Stimulated activated CD8-positive, alpha-beta memory T cell treated with anti-CD3 and anti-CD28 coated beads, Interleukin-12 subunit alpha, Interleukin-12 subunit beta, amount 100 ng/mL, for 1 hour (primary cell): ENCODE results near the gene MEST.
"Not testable (repeated sequence)": the region's sequence is repeated elsewhere in the genome, so short reads cannot be mapped to it uniquely, and the experiment has no call there.

Experiments
- DNase-seq: peaks from one replicate; pipeline ENCODE4 v3.0.0-alpha.2; 2020; ENCODE audit warnings: low read depth

MEST gene

DNA sequence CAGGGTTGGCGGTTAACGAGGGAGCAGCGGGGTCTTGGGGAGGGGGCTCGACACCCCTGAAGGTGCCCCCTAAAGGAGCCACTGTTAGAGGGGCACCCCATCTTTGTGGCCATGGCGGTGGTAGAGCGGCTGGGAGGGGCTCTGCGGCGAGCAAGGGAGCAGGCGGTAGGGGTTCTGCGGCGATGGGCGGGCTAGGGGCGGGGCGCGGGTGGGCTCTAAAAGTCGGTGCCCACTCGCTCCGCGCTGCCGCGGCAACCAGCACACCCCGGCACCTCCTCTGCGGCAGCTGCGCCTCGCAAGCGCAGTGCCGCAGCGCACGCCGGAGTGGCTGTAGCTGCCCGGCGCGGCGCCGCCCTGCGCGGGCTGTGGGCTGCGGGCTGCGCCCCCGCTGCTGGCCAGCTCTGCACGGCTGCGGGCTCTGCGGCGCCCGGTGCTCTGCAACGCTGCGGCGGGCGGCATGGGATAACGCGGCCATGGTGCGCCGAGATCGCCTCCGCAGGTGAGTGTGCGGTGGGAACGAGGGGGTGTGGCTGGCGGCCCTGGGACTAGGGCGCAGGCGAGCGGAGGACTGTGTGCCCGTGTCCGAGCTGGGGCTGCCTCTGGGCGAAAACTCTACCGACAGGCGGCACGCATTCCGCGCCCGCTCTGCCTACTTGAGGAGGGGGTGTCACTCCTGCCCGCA lies at the start of gene MEST:
MEST (plus strand) TSS at position 245 of the 682 bp plus-strand sequence; CDS start at position 474, 229 bp downstream.
- DNase-seq: no peak

- DNase-seq: no peak
These were observed 49.3 kb upstream of the MEST start for GRCh38 chr7:130442601-130443000.

DNA sequence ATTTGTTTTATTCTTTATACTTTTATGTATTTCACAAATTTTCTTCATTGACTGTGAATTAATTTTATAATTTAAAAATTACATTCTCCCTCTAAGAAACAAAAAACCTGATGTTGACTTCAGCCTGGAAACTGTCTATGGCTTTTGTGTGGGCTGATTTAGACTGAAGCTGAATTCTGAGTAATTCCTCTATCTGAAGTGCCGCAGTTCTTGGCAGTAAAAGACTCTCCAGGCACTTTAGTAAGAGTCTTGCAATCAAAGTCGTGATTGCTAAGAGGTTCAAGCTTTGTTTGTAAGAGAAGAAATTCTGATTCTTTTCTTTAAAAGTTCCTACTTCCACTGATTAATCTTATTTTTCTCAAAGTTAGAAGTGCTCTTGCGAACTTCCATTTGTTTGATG lies 47.7 kb upstream of the MEST start:
- DNase-seq: no peak

GRCh38 chr7:130444751-130445407 lies 47.0 kb upstream of the MEST start:
- no peak for DNase-seq

GRCh38 chr7:130446259-130446658 lies 45.6 kb upstream of the MEST start:
- DNase-seq: no peak

DNA sequence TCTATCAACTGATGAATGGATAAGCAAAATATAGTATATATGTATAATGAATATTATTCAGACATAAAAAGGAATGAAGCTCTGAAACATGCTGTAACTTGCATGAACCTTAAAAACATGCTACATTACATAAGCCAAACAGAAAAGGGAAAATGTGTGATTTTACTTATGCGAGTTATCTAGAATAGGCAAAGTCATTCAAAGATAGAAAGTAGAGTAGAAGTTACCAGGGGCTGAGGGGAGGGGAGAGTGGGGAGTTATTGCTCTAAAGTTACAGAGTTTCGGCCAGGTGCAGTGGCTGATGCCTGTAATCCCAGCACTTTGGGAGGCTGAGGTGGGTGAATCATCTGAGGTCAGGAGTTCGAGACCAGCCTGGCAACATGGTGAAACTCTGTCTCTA lies 40.5 kb upstream of the MEST start:
- not testable (repeated sequence) for DNase-seq

DNA sequence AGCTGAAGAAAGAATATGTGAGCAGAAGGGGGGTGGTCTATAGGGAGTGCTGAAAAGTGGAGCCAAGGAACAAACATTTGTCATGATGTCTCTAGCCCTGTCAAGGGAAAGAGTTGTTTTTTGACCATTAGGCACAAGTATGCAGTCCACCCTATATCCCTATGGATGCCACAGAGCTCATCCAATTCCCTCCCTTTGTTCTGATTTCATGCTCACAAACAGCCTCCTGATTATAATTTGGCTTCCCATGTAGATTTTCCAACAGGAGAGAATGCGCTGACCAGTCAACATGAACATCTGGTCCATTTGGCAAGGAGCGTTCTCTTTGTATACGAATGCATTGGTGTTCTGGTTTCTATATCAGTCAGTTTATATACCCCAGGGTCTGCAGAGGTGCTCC lies 38.9 kb upstream of the MEST start:
- no peak for DNase-seq

- DNase-seq: no peak
These were observed 36.9 kb upstream of the MEST start for GRCh38 chr7:130454959-130455358.

- DNase-seq: no peak
These were observed 33.6 kb upstream of the MEST start for GRCh38 chr7:130458257-130458656.

DNA sequence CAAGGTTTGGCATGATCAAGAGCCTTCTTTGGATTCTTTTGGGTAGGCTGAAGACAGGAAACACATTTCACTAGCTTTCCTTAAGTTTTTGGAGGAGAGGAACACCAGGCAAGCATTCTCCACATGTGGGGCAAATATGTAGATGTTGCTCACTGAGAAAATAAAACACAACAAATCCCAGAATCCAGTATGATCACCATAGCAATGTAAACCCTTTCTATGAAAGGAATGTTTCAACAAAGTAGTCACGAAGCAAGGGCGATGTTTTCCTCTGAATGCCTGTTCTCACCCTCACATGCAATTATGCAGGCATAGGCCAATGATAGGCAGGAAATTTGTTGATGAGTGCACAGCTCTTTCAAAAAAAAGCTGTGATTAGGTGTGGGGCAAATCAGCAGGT lies 30.6 kb upstream of the MEST start:
- no peak for DNase-seq

GRCh38 chr7:130463553-130464434 lies 28.1 kb upstream of the MEST start:
- no peak for DNase-seq

DNA sequence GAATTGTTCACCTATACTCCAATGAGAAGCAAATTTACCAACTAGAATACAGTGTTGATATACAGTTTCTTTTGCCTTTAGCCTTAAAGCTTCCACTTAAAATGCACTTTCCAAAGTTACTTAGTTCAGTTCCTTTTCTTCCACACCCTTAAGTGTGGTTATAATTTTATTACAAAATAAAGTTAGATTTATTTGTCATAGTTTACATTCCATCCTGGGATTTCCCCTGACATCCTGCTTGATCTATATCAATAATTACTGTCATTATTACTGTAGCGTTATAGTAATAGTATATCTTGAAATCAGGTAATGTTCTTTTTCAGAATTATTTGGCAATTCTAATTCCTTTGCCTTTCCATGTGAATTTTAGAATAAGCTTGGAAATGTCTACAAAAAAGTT lies 23.3 kb upstream of the MEST start:
- DNase-seq: no peak

DNA sequence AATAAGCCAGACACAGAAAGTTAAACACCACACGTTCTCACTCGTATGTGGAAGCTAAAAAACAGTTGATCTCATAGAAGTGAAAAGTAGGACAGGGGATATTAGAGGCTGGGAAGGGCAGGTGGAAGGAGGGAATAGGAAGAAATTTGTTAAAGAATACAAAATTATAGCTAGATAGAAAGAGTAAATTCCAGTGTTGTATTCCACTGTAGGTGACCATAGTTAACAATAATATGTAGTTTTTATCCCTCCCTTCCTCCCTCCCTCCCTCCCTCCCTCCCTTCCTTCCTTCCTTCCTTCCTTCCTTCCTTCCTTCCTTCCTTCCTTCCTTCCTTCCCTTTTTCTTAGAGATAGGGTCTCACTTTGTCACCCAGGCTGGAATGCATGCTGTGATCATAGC lies 19.9 kb upstream of the MEST start:
- DNase-seq: no peak

GRCh38 chr7:130473289-130473688 lies 18.6 kb upstream of the MEST start:
- no peak for DNase-seq

- DNase-seq: no peak
These were observed 18.0 kb upstream of the MEST start for GRCh38 chr7:130473876-130474275.

- no peak for DNase-seq
These were observed 16.1 kb upstream of the MEST start for GRCh38 chr7:130475776-130476175.

- no peak for DNase-seq
These were observed 15.4 kb upstream of the MEST start for GRCh38 chr7:130476297-130477150.

GRCh38 chr7:130478991-130479390 lies 12.9 kb upstream of the MEST start:
- no peak for DNase-seq

GRCh38 chr7:130479716-130480400 lies 12.0 kb upstream of the MEST start:
- no peak for DNase-seq

- no peak for DNase-seq
These were observed 10.0 kb upstream of the MEST start for GRCh38 chr7:130481898-130482297.

GRCh38 chr7:130483031-130483430 lies 8.9 kb upstream of the MEST start:
- DNase-seq: no peak
